ENCODE measurements around the gene CD200.
A peak's percentile ranks its signal among the peaks of the same experiment; 100 is the strongest.
"Not testable (repeated sequence)": the region's sequence is repeated elsewhere in the genome, so short reads cannot be mapped to it uniquely, and the experiment has no call there.

The CD200 gene

GRCh38 chr3:112362221-112362620, 29.3 kb downstream of the CD200 start:
- no peak for DNase-seq

GRCh38 chr3:112364291-112364690, 31.3 kb downstream of the CD200 start:
- no peak for DNase-seq

DNA sequence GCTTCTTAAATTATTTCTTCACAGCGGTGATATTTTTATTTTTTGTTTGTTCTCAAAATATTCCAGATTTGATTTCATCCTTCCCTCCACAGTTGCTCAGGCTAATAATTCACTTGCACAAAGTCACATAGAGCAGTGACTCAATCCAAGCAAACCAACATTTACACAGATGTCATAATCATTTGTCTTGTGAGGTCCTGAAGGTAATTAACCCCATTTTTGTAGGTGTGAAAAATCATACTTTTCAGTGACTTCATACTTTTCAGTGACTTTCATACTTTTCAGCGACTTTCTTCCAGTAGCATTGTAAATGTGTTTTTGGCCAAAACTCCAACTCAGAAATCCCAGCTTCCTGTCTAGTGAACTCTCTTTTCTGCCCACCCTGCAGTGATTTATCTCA, 32.1 kb downstream of the CD200 start:
- DNase-seq = no peak

- no peak for DNase-seq
Observed at GRCh38 chr3:112365636-112366035, 32.7 kb downstream of the CD200 start.

GRCh38 chr3:112366522-112366921, 33.6 kb downstream of the CD200 start:
- no peak for DNase-seq

DNA sequence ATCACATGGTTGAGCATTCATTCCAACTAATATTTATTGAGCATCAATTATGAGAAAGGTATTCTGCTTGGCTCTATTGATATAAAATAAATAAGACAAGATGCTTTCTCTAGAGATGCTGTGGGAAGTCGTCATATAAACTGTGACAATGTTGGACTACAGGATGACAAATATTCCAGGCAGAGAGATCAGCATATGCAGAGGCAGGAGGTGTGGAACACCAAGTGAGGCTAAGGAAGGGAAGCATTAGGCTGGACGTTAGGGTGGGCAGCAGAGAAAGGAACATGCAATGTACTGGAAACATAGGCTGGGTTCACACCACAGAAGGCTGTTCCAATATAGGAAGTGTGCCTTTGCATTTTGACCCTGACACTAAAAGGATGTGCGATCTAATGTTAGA, 38.6 kb downstream of the CD200 start:
- DNase-seq = no peak

DNA sequence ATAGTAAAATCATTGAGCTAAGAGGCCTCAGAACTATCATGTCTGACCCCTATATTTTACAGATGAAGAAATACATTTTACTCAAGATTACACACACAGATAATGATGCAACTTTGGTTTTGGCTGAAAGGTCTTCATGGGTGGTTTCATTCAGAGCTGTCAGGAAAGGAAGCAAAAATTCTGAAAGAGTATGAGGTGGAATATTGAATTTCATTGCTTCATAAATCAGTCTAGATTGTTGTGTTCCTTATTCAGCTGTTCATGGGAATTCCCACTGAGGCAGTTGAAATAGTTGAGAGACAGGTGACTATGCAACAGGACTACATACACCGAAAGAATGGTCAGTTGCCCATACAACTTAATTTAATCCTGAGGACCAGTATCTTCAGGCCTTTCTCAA, 39.4 kb downstream of the CD200 start:
- peak; percentile 19 for DNase-seq

DNA sequence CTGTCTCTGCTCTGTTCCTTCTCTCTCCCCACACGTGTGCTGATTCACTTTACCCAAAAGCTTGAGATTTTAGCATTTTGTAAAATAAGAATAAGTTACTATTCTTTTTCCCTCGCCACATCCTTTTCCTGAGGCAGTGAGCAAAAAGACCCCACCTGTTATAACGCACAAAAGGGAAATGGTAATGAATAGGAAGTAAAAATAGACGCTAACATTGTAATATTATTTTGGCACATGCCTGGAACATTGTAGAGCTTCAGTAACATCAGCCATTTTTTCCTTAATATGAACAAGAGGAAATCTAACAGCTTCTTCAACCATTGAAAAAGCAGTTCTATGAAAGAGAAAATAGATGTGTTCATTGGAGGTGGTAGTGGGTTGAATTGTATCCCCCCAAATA, 40.5 kb downstream of the CD200 start:
- no peak for DNase-seq

DNA sequence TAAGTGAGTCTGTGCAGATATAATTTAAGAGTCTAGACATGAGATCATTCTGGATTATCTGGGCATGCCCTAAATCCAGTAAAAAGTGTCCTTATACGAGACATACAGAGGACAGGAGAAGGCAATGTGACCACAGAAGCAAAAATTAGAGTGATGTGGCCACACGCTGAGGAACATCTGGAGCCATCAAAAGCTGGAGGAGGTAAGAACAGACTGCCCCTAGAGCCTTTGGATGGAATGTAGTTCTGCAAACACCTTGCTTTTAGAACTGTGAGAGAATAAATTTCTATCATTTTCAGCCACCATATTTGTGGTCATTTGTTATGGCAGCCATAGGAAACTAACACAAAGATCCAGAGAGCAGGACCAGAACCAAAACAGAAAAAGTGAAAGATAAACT, 41.0 kb downstream of the CD200 start:
- peak in 1 of 2 experiments; percentile 18 for DNase-seq

DNA sequence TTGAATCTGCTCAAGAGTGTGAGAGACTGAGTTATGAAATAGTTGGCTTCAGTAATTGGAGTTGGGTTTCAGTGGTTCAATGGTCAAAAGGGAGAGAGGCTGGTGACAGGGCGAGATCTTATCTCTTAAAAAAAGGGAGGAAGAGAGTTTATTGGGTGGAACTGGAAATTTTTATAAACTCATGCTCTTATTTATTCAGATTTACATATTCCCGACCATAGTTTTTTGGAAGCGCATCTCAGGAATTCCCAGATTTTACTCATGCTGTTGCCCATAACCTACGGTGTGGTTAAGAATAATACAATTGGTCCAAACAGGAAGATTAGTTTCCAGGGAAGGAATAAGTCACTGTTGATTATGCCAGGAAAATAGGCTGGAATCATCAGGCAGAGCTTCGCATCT, 41.4 kb downstream of the CD200 start:
- DNase-seq = no peak

- no peak for DNase-seq
Observed at GRCh38 chr3:112375117-112375516, 42.2 kb downstream of the CD200 start.

DNA sequence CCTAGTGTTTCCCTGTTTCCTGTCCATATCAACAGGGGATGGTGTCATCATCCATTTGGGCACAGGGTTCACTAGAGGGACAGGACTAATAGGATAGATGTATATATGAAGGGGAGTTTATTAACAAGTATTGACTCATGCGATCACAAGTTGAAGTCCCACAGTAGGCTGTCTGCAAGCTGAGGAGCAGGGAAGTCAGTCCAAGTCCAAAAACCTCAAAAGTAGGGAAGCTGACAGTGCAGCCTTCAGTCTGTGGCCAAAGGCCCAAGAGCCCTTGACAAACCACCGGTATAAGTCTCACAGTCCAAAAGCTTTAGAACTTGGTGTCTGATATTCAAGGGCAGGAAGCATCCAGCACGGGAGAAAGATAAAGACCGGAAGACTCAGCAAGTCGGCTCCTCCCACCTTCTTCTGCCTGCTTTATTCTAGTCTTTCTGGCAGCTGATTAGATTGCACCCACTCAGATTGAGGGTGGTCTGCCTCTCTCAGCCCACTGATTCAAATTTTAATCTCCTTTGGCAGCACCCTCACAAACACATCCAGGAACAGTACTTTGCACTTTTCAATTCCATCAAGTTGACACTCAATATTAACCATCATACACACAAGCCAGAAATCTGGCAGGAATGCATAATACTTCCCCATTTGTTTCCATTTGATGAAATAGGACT, 43.4 kb downstream of the CD200 start:
- peak; percentile 39 to 44 for DNase-seq

DNA sequence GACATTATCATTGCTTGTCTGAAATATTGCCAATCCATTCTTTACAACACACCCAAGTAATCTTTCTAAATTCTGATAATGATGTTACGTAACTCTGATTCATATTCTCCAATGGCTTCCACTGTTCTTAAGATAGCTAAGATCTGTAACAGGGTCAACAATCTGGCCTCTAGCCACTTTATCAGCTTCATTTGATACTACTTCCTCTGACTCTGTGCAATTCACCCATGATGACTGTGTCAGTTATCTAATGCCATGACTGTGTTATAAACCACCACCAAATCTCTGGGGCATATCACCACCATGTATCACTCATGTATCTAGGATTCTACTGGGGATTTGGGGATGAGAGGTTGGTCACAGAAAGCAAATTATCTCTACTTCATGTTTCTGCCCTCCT, 44.0 kb downstream of the CD200 start:
- DNase-seq = peak in 1 of 2 experiments; percentile 30

GRCh38 chr3:112377568-112378071, 44.7 kb downstream of the CD200 start:
- DNase-seq = no peak

GRCh38 chr3:112378347-112378746, 45.4 kb downstream of the CD200 start:
- DNase-seq = not testable (repeated sequence)

GRCh38 chr3:112379020-112379690, 46.2 kb downstream of the CD200 start:
- DNase-seq = peak; percentile 96

DNA sequence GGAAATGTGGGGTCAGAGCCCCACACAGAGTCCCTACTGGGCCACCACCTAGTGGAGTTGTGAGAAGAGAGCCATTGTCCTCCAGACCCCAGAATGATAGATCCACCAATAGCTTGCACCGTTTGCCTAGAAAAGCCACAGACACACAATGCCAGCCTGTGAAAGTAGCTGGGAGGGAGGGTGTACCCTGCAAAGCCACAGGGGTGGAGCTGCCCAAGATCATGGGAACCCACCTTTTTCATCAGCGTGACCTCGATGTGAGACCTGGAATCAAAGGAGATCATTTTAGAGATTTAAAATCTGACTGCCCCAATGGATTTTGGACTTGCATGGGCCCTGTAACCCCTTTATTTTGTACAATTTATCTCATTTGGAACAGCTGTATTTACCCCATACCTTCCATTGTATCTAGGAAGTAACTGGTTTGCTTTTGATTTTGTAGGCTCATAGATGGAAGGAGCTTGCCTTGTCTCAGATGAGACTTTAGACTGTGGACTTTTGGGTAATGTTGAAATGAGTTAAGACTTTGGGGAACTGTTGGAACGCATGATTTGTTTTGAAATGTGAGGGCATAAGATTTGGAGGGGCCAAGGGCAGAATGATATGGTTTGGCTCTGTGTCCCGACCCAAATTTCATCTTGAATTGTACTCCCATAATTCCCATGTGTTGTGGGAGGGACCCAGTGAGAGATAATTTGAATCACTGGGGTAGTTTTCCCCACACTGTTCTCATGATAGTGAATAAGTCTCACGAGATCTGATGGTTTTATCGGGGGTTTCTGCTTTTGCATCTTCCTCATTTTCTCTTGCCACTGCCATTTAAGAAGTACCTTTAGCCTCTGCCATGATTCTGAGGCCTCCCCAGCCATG, 49.0 kb downstream of the CD200 start:
- DNase-seq = no peak

DNA sequence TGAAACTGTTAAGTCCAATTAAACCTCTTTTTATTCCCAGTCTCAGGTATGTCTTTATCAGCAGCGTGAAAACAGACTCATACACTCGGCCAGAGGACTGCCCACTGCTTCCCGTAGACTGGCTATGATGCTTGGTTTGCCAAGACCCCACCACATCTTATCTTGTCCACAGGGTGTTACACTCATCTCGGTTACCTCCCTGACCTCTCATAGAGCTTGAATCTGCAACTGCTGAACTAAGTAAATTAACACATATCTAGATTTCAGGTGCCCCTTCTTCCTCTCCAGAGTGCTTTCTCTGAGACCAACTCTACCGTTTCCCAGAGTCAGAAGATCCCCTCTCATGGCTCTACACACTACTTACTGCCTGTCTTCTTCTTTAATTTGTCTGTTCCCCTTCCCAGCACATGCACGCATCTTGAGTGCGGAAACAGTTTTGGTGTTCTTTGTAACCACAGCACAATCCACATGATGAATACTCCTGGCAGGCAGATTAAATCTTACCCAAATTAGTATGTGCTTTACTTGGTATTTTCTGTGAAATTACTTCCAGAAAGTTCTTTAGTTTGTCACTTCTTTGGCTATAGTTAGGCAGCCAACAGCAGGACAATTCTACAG, 49.7 kb downstream of the CD200 start:
- no peak for DNase-seq

- peak in 1 of 2 experiments; percentile 9 for DNase-seq
Observed at GRCh38 chr3:112384769-112385168, 51.8 kb downstream of the CD200 start.

GRCh38 chr3:112388972-112389371, 56.0 kb downstream of the CD200 start:
- no peak for DNase-seq

DNA sequence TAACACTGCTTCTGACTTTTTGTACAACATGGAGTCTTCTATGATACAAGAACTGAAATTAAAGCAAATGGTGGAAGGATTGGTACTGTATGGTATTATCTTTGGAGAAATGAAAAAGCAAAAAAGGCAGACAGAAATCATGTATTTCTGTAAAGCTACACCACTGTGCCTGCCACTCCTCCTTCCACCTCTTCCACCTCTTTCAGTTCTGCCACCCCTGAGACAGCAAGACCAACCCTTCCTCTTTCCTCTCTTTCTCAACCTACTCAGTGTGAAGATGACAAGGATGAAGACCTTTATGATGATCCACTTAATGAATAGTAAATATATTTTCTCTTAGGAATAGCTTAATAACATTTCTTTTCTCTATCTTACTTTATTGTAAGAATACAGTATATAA, 57.0 kb downstream of the CD200 start:
- peak; percentile 23 to 24 for DNase-seq

DNA sequence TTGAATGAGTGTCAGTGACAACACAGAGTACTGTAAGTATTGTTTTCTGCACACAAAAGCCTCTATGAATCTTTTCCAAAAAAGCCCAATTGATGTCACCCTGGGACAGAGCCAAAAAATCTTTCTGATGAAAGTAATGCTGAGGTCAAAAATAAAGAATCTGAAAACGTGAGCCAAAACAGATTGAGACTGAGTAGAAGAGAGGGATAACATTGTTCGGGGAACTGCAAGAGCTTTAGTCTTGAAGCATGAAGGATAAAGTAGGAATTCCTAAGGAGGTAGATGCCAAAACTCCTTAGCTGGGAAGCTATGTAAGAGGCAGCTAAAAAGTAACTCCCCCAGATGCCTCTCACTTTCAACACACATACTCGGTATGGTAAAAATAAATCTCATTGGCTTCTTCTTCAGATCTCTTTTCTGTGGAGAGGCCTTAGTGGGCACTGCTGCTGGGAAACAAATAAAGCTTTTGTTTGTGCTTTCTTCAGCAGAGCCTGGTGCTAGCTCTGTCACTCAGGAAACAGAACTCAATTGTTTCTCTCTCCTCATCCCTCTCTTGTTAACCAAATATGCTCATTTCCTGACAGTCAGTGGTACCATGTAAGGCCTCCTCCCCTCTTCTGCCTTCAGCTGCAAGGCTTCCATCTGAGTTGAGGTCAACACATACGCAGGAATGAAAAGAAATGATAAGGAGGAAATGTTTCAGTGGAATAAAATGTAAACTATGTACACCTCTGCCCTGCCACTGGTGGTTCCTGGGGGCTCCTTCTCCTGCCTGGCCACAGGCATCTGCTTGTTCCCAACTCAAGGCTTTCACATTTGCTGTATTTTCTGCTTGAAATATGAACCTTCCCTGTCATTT, 58.1 kb downstream of the CD200 start:
- DNase-seq = peak; percentile 62 to 64
